Keratinocyte (primary cell): ENCODE data around the gene ST8SIA4.

Experiments used
- EZH2 ChIP-seq: IDR thresholded peaks from one replicate; pipeline ENCODE4 v1.6.1; 2012; ENCODE audit warnings: inconsistent platforms, mild to moderate bottlenecking, low read length, moderate library complexity
- TF ChIP-seq, protein P1 (sequence below), 3 experiments: IDR thresholded peaks in 1 of 3; conservative IDR thresholded peaks in 1 of 3; optimal IDR thresholded peaks in 1 of 3; 2 replicates in 2 of 3; 3 replicates in 1 of 3; pipeline versions ENCODE3 to v1.5.1; 2011; ENCODE audit warnings: low read length in 3 of 3, mild to moderate bottlenecking in 3 of 3, moderate library complexity in 2 of 3, control low read depth in 1 of 3, inconsistent platforms in 1 of 3; ENCODE audit not compliant: insufficient read depth in 2 of 3; ENCODE audit errors: extremely low read depth in 1 of 3

DNA sequence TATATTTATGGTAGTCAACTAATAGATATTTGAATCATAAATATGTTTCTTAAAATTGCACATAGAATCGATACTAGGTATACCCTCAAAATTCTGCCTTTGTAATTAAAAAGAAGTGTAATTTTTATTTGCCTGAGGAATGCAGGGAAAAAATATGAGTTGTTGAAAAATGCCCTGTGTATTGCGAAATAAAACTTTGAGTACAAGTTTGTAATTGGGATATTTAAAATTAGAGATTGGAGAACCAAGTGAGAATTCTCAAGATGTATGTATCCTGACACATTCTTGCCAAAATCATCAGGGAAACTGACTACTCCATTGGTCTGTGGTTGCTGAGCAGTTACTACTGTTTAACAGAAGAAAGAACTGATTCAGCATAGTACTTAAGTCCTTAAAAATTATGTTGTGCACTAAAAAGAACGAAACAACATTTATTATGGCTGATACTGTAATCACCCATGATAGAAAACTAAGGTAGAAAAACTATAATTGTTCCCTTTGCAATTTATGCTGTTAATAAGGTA lies 36.0 kb downstream of the ST8SIA4 start:
- no peak for TF ChIP-seq EZH2
- TF ChIP-seq, protein P1, sequence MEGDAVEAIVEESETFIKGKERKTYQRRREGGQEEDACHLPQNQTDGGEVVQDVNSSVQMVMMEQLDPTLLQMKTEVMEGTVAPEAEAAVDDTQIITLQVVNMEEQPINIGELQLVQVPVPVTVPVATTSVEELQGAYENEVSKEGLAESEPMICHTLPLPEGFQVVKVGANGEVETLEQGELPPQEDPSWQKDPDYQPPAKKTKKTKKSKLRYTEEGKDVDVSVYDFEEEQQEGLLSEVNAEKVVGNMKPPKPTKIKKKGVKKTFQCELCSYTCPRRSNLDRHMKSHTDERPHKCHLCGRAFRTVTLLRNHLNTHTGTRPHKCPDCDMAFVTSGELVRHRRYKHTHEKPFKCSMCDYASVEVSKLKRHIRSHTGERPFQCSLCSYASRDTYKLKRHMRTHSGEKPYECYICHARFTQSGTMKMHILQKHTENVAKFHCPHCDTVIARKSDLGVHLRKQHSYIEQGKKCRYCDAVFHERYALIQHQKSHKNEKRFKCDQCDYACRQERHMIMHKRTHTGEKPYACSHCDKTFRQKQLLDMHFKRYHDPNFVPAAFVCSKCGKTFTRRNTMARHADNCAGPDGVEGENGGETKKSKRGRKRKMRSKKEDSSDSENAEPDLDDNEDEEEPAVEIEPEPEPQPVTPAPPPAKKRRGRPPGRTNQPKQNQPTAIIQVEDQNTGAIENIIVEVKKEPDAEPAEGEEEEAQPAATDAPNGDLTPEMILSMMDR (optimal IDR thresholded peaks at IDR 0.05 in 1 of 3, IDR thresholded peaks at IDR 0.05 in 1 of 3, conservative IDR thresholded peaks at IDR 0.05 in 1 of 3; ENCODE audit: extremely low read depth in 1 of 3, insufficient read depth in 2 of 3, low read length in 3 of 3), result no peak
